ENCODE measurements around the gene TEDC2.
"Not testable (repeated sequence)": the region's sequence is repeated elsewhere in the genome, so short reads cannot be mapped to it uniquely, and the experiment has no call there.

The TEDC2 gene

GRCh38 chr16:2438121-2438520 lies 21.8 kb upstream of the TEDC2 start:
- no peak for DNase-seq

- DNase-seq, result no peak
These were observed 20.3 kb upstream of the TEDC2 start for GRCh38 chr16:2439598-2439997.

GRCh38 chr16:2441143-2441804 lies 18.6 kb upstream of the TEDC2 start:
- not testable (repeated sequence) for DNase-seq

DNA sequence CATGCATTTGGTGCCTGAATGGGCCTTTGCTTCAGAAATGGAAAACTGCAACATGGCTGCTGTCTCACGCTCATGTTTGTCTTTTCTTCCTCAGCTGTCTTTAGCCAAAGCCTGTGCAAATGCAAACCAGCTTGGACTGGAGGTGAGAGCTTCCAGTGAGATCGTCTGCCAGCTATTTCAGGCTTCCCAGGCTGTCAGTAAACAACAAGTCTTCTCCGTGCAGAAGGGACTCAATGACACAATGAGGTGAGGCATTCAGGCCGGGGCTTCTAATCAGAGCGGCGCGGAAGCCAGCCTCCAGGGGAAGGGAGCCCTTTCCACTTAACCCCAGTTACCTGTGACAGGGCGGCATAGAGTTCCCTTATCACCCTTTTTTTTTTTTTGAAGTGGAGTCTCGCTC lies 16.4 kb upstream of the TEDC2 start:
- no peak for DNase-seq

GRCh38 chr16:2447920-2448583 lies 11.9 kb upstream of the TEDC2 start:
- no peak for DNase-seq

DNA sequence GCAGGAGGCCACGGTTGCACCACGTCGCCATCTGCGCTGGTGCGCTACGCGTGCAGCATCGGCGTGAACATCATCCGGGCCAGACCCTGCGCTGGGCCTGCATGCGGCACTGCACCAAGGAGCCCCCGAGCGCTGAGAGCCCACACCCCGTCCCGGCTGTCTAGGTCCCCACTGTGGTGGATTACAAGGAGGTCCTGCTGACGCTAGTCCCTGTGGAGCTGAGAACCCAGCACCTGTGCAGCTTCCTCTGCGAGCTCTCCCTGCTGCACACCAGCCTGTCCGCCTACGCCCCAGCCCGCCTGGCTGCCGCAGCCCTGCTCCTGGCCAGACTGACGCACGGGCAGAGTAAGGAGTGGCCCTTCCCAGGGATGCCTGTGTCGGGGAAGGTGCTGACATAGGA lies 10.8 kb upstream of the TEDC2 start:
- DNase-seq, result no peak

DNA sequence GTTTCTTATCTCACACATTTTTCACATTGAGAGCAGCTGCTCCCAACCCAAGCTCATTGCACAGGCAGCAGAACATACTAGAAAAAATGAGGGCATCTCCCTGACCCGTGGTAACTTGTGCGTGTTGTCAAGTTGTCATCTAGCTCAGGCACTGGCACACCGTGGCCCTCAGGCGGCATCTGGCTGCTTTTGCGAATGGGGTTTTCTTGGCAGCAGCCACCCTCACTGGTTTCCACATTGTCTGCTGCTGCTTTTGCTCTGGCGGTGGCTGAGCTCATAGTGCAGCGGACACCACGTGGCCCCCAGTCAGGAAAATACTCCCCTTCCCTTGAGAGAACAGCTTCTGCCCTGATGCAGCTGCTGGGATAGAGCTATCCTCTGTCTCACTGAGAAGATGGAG lies 9.4 kb upstream of the TEDC2 start:
- DNase-seq, result no peak

DNA sequence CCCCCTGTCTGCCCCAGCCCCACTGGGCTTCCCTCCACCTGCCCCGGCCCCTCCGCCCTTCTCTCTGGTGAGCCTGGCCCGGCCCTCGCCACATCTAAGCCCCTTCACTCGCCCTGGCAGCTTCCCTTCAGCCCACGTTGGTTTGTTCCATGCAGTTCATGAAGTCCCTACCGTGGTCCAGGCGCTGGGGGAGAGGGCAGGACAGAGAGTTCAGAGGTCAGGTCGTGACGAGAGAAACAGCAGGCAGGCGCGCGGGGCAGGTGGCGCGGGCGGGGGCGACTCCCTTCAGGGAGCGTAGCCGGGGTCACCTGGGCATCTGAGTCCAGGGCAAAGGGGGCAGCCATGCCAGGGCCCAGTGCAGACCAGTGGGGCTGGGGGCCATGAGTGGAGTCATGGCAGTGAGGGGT lies 8.9 kb upstream of the TEDC2 start:
- DNase-seq, result no peak

DNA sequence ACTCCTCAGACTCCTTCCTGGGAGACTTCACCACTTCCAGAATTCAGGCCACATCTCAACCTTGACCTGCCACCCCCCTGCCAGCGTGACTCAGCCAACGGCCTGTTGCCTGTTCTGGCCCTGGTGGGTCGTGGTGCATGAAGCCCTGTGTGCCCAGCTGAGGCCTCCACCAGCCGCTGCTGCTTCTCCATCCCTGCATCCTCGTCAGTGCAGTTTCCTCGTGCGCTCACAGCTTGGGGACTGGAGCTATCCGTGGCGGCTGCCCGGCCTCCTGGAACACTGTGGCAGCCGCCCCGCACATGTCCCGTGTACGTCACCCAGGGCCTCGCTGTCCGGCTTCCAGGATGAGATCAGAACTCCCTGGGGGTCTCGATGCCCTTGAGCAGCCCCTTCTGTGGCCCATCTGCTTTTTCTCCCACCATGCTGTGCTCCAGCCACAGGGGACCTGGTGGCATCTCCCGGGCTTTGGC lies 8.0 kb upstream of the TEDC2 start:
- no peak for DNase-seq

GRCh38 chr16:2452650-2453049 lies 7.3 kb upstream of the TEDC2 start:
- DNase-seq, result no peak

DNA sequence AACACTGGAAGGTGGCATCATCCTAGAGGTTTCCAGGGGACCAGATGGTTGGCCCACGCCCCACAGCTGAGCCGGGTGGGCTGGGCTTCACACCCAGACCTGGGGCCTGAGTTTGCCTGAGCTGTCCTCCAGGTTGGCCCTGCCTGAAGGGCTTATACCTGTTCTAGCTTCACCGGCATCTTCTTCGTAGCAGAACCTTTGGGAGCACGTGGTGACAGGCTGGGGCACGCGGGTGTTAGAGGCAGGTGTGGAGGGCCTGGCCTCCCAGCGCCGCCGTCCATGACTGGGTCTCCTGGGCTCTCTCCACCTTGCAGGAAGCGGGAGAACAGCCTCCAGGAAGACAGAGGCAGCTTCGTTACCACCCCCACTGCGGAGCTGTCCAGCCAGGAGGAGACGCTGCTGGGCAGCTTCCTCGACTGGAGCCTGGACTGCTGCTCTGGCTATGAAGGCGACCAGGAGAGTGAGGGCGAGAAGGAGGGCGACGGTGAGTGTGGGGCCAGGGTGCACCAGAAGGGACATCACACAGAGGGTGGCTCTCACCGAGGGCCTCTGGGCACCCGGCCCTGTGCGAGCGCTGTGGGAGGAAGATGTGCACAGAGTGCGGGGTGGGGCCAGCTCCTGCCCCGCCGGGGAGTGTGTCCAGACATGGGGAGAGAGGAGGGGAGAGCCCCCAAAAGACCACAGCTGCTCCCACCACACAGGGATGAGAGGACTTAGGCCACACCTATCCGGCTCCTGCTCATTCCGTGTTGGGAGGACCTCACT lies 4.6 kb upstream of the TEDC2 start:
- no peak for DNase-seq

GRCh38 chr16:2456551-2457153 lies 3.3 kb upstream of the TEDC2 start:
- no peak for DNase-seq

- DNase-seq, result no peak
These were observed 2.6 kb upstream of the TEDC2 start for GRCh38 chr16:2457267-2457666.

DNA sequence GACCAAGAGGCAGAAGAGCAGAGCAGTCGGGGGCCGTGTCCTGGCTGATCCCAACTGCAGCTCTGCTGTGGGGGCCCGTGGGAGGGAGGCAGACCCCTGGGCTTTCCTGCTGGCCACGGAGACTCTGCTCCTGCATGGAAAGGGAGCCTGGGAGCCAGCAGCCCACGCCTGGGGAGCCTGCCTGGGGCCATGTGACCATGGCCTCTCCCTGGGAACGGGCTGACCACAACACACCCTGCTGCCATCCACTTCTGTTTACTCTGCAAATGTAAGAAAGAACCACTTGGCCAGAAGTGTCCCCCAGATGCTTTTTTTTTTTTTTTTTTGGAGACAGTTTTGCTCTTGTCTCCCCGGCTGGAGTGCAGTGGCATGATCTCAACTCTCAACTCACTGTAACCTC lies 2.0 kb upstream of the TEDC2 start:
- no peak for DNase-seq

- no peak for DNase-seq
These were observed 842 bp upstream of the TEDC2 start for GRCh38 chr16:2458887-2459646.

- DNase-seq, result no peak
These were observed 443 bp downstream of the TEDC2 start for GRCh38 chr16:2460391-2460713.

DNA sequence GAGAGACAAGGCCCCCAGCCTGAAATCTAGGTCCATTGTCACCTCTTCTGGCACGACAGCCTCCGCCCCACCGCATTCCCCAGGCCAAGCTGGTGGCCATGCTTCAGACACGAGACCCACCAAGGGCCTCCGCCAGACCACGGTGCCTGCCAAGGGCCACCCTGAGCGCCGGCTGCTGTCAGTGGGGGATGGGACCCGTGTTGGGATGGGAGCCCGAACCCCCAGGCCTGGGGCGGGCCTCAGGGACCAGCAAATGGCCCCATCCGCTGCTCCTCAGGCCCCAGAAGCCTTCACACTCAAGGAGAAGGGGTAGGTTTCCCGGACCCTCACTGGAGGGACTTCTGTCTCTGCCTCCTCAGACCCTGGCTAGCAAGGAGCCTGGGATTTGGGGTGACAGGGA lies 1.0 kb downstream of the TEDC2 start:
- DNase-seq, result no peak

- no peak for DNase-seq
These were observed 2.3 kb downstream of the TEDC2 start for GRCh38 chr16:2462031-2462866.

- DNase-seq, result no peak
These were observed 4.4 kb downstream of the TEDC2 start for GRCh38 chr16:2464333-2464732.

- DNase-seq, result no peak
These were observed 5.9 kb downstream of the TEDC2 start for GRCh38 chr16:2465653-2466415.

All from AML-193 (cell line).